SK-N-SH (cell line): Measurements from ENCODE around the gene PPP6R2. TPM values are rescaled to one million over a fixed set of nuclear protein-coding genes. Genes with fewer than 3 reads are reported as not detected.

Source experiments
- CTCF ChIA-PET: fragments of 300-600, 350-600 bp; formaldehyde crosslinking; extraction: SDS; loops from one replicate; lab custom pipeline; 2021; lab: Yijun Ruan, JAX
- POLR2A ChIA-PET: fragments of 350-600 bp; sonication (Branson Sonifier 250); formaldehyde crosslinking; extraction: SDS; loops from one replicate; lab custom pipeline; 2020; ENCODE audit warnings: antibody characterized with exemption, inconsistent platforms; lab: Yijun Ruan, JAX
- DNase-seq: peaks from one replicate; pipeline ENCODE4 v3.0.0; 2012
- H2AFZ ChIP-seq: fragments of 200-600 bp; sonication (generic); 2 replicates; pipeline ENCODE4 v1.8.1; 2016; ENCODE audit warnings: antibody characterized with exemption, mild to moderate bottlenecking, low read depth
- H3F3A ChIP-seq: fragments of 200-600 bp; sonication (generic); replicated peaks from 2 replicates; pipeline ENCODE3; 2016; ENCODE audit warnings: antibody characterized with exemption, mild to moderate bottlenecking; ENCODE audit not compliant: insufficient read depth
- H3K27ac ChIP-seq, 2 experiments: fragments of 200-500 bp in 1 of 2; fragments of 200-600 bp in 1 of 2; sonication (Bioruptor generic) in 1 of 2; sonication (generic), shearing (Covaris generic) in 1 of 2; 2 replicates each; pipeline versions ENCODE4 v1.5.1 to v1.6.1; 2014 to 2016; ENCODE audit warnings: low read depth in 2 of 2, inconsistent platforms in 1 of 2, low read length in 1 of 2, mild to moderate bottlenecking in 1 of 2, mixed read lengths in 1 of 2
- H3K27me3 ChIP-seq: fragments of 200-600 bp; sonication (generic), shearing (Covaris generic); 2 replicates; pipeline ENCODE4 v1.6.1; 2016; ENCODE audit warnings: mixed run types; ENCODE audit not compliant: insufficient read depth
- H3K36me3 ChIP-seq, 2 experiments: fragments of 200-500 bp in 1 of 2; fragments of 200-600 bp in 1 of 2; sonication (Bioruptor generic) in 1 of 2; sonication (generic) in 1 of 2; replicated peaks in 1 of 2; 2 replicates each; pipeline versions ENCODE3 to v1.5.1; 2014 to 2016; ENCODE audit warnings: low read length in 1 of 2, mild to moderate bottlenecking in 1 of 2; ENCODE audit not compliant: insufficient read depth in 2 of 2, control insufficient read depth in 1 of 2
- H3K4me1 ChIP-seq, 2 experiments: fragments of 200-500 bp in 1 of 2; fragments of 200-600 bp in 1 of 2; sonication (Bioruptor generic) in 1 of 2; sonication (generic), shearing (Covaris generic) in 1 of 2; 2 replicates each; pipeline versions ENCODE4 v1.5.1 to v1.6.1; 2014 to 2016; ENCODE audit warnings: low read depth in 1 of 2, low read length in 1 of 2, mixed run types in 1 of 2; ENCODE audit not compliant: insufficient read depth in 2 of 2, control insufficient read depth in 1 of 2
- H3K4me2 ChIP-seq: fragments of 200-600 bp; sonication (generic), shearing (Covaris generic); 2 replicates; pipeline ENCODE4 v1.6.1; 2017; ENCODE audit warnings: mixed run types
- H3K4me3 ChIP-seq, 2 experiments: fragments of 200-500 bp in 1 of 2; fragments of 200-600 bp in 1 of 2; sonication (Bioruptor generic) in 1 of 2; sonication (generic), shearing (Covaris generic) in 1 of 2; 2 replicates each; pipeline versions ENCODE4 v1.5.1 to v1.8.1; 2014 to 2016; ENCODE audit warnings: low read depth in 2 of 2, inconsistent platforms in 1 of 2, low read length in 1 of 2, mild to moderate bottlenecking in 1 of 2, mixed read lengths in 1 of 2, moderate library complexity in 1 of 2
- H3K79me2 ChIP-seq: fragments of 200-600 bp; sonication (generic); 2 replicates; pipeline ENCODE4 v1.8.1; 2017; ENCODE audit warnings: mild to moderate bottlenecking; ENCODE audit not compliant: insufficient read depth
- H3K9ac ChIP-seq: fragments of 200-600 bp; sonication (generic); 2 replicates; pipeline ENCODE4 v1.6.1; 2017; ENCODE audit warnings: mixed run types
- H3K9me2 ChIP-seq: fragments of 200-600 bp; sonication (generic); 2 replicates; pipeline ENCODE4 v1.6.1; 2017; ENCODE audit warnings: mixed run types
- H3K9me3 ChIP-seq: fragments of 200-600 bp; sonication (generic); 2 replicates; pipeline ENCODE4 v1.6.1; 2017; ENCODE audit warnings: mixed run types, mild to moderate bottlenecking, moderate library complexity
- H4K20me1 ChIP-seq: fragments of 200-600 bp; sonication (generic); 2 replicates; pipeline ENCODE4 v1.6.1; 2017; ENCODE audit warnings: mild to moderate bottlenecking, mixed run types; ENCODE audit not compliant: insufficient read depth
- ELF1 ChIP-seq: IDR thresholded peaks from 2 replicates; pipeline ENCODE4 v1.4.0; 2012
- EP300 ChIP-seq, 2 experiments: IDR thresholded peaks; 2 replicates each; pipeline versions ENCODE4 v1.4.0 to v1.6.1; 2012; ENCODE audit warnings: borderline replicate concordance in 1 of 2, low read depth in 1 of 2, low read length in 1 of 2
- EZH2phosphoT487 ChIP-seq: fragments of 200-600 bp; sonication (generic); IDR thresholded peaks from 2 replicates; pipeline ENCODE4 v1.6.1; 2017; ENCODE audit warnings: low read depth, mixed run types, mild to moderate bottlenecking, antibody characterized with exemption, moderate library complexity, borderline replicate concordance
- FOXM1 ChIP-seq: IDR thresholded peaks from 2 replicates; pipeline ENCODE4 v1.4.0; 2012; ENCODE audit warnings: low read depth, mild to moderate bottlenecking
- GABPA ChIP-seq: IDR thresholded peaks from 2 replicates; pipeline ENCODE4 v1.4.0; 2012; ENCODE audit warnings: low read depth, mild to moderate bottlenecking
- IRF3 ChIP-seq: fragments of 150-350 bp; IDR thresholded peaks from 2 replicates; pipeline ENCODE4 v1.6.1; 2016; ENCODE audit warnings: mild to moderate bottlenecking, low read depth, low read length
- MAX ChIP-seq: IDR thresholded peaks from 2 replicates; pipeline ENCODE4 v1.4.0; 2012; ENCODE audit warnings: low read depth
- MEF2A ChIP-seq: IDR thresholded peaks from 2 replicates; pipeline ENCODE4 v1.4.0; 2012; ENCODE audit warnings: low read depth, borderline replicate concordance
- NRF1 ChIP-seq: IDR thresholded peaks from 2 replicates; pipeline ENCODE4 v1.6.1; 2012; ENCODE audit warnings: low read depth, mild to moderate bottlenecking, low read length
- POLR2AphosphoS5 ChIP-seq: IDR thresholded peaks from 2 replicates; pipeline ENCODE4 v1.6.1; 2012; ENCODE audit warnings: low read depth, low read length
- RAD21 ChIP-seq: IDR thresholded peaks from 2 replicates; pipeline ENCODE4 v1.6.1; 2012; ENCODE audit warnings: mild to moderate bottlenecking, low read length
- RCOR1 ChIP-seq: fragments of 150-350 bp; IDR thresholded peaks from 2 replicates; pipeline ENCODE4 v1.6.1; 2017; ENCODE audit warnings: antibody characterized with exemption, low read length
- REST ChIP-seq: IDR thresholded peaks from 2 replicates; pipeline ENCODE4 v1.6.1; 2012; ENCODE audit warnings: mild to moderate bottlenecking, low read depth, low read length, moderate library complexity
- RXRA ChIP-seq: IDR thresholded peaks from 2 replicates; pipeline ENCODE4 v1.4.0; 2012; ENCODE audit warnings: low read depth, mild to moderate bottlenecking, borderline replicate concordance
- TAF1 ChIP-seq: IDR thresholded peaks from 2 replicates; pipeline ENCODE4 v1.6.1; 2012; ENCODE audit warnings: low read depth, mild to moderate bottlenecking, low read length, moderate library complexity, borderline replicate concordance
- TCF12 ChIP-seq: IDR thresholded peaks from 2 replicates; pipeline ENCODE4 v1.4.0; 2012
- TEAD4 ChIP-seq: IDR thresholded peaks from 2 replicates; pipeline ENCODE4 v1.4.0; 2012; ENCODE audit warnings: mild to moderate bottlenecking, borderline replicate concordance; ENCODE audit not compliant: insufficient read depth
- WGBS: methylation state at CpG from one replicate; pipeline ENCODE4 v1.1.6; 2017; ENCODE audit warnings: low lambda C conversion rate; 5-methylcytosine and 5-hydroxymethylcytosine counted together
- polyA plus RNA-seq, 3 experiments: library from polyadenylated mRNA; depleted of rRNA; stranded (reverse); fragments of >200 nt; gene quantifications; 2 replicates each; pipeline ENCODE4 v1.2.3, GENCODE V29; 2012
- TF ChIP-seq, protein P1 (sequence below): IDR thresholded peaks from 2 replicates; pipeline ENCODE4 v1.4.0; 2012; ENCODE audit warnings: low read depth, borderline replicate concordance

Gene PPP6R2
- polyA plus RNA-seq, 1 of the 3 experiments (the other 2 are of a cell fraction): 45.7 TPM

DNA sequence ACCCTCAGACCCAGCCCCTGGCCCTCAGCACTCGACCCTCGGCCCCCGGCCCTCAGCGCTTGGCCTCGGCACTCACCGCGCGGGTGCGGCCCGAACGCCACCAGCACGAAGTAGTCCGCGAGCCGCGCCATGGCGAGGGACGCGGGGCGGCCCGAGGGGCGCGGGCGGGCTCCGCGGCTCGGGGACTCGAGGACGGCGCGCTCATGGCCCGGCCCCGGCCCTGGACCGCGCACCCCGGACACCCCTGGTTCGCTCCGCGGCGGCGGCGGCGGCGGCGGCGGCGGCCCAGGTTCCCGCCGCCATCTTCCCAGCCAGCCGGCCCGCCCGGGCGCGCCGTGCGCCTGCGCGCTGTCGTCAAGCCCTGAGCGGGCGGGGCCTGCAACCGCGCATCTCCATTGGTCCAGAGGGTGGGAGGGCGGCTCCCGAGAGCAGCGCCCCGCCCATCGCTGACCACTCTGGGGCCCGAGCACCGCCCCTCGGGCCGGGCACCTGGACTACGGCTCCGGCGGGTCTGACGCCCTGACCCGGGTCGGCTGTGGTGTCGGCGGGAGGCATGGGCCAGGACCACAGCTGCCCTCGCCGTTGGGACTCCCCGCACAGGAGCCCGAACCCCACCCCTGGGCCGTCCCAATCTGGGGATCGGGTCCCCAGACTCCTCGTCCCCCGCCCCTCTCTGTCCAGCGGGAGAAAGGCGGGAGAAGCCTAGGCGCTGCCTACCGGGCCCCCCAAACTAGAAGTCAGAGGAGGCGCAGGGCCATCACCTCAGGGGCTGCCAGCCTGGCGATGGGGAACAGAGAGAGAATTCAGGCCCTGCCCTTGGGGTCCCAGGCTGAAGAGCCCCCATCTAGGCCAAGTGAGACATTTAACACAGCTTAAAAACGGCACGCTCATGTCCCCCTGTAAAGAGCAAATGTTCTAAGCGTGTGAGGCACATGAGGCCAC lies 131.9 kb downstream of the PPP6R2 start, which contains the start of gene SBF1 (continued):
- TF ChIP-seq POLR2AphosphoS5: peak; percentile 79
- no peak for TF ChIP-seq TEAD4
- no peak for TF ChIP-seq MEF2A
- TF ChIP-seq ELF1: no peak
- peak; percentile 87 for TF ChIP-seq NRF1
- no peak for TF ChIP-seq GABPA
- TF ChIP-seq REST: no peak
- no peak for TF ChIP-seq EP300 (IDR thresholded peaks at IDR 0.05; ENCODE audit: borderline replicate concordance in 1 of 2, low read depth in 1 of 2, low read length in 1 of 2)
- TF ChIP-seq FOXM1: no peak
- TF ChIP-seq TCF12: no peak
- TF ChIP-seq MAX: no peak; the same call in 1 of the 2 replicates

DNA sequence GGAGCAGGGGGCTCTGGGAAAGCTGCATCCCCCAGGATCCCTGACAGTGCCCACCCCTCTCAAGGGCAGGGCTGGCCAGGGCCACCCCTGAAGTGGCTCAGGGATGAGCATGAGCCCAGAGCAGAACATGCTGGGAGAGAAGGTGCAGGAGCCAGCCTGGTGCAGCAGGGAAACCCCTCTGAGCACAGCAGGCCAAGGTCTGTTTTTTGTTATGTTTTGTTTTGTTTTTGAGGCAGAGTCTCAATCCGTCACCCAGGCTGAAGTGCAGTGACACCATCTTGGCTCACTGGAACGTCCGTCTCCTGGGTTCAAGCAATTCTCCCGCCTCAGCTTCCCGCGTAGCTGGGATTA lies 132.5 kb downstream of the PPP6R2 start:
- Histone ChIP-seq H3K4me3 (peak overlapping the region; percentile 62 to 77; a peak in 2 of 4 replicates), H2AFZ (peak overlapping the region; percentile 92; the same call in 1 of the 2 replicates), H3K36me3 (peaks cover 0 to 2% of the 10 kb centered on the region in 2 experiments), H3K9me3 (no peaks in the 10 kb centered on the region)
- POLR2A ChIA-PET: no interaction called here
- TF ChIP-seq RAD21 (no peak), RCOR1 (no peak), GABPA (no peak), REST (no peak), EZH2phosphoT487 (no peak), ELF1 (no peak), RXRA (no peak), TAF1 (no peak), IRF3 (no peak), TEAD4 (no peak), POLR2AphosphoS5 (no peak), EP300 (IDR thresholded peaks at IDR 0.05; ENCODE audit: borderline replicate concordance in 1 of 2, low read depth in 1 of 2, low read length in 1 of 2) (no peak)
- TF ChIP-seq, protein P1, sequence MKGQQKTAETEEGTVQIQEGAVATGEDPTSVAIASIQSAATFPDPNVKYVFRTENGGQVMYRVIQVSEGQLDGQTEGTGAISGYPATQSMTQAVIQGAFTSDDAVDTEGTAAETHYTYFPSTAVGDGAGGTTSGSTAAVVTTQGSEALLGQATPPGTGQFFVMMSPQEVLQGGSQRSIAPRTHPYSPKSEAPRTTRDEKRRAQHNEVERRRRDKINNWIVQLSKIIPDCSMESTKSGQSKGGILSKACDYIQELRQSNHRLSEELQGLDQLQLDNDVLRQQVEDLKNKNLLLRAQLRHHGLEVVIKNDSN: no peak
- TF ChIP-seq, all 33 proteins: peak for 0
- H3K79me2 ChIP-seq: peaks cover 37% of the 10 kb centered on the region
- H3K27ac ChIP-seq: no peak overlapping the region
- peaks cover 0 to 39% of the 10 kb centered on the region in 2 experiments; a peak in 2 of 4 replicates for H3K4me1 ChIP-seq
- 97% methylated on average over 6 of the region's 6 CpGs for WGBS
- H3K9ac ChIP-seq: 0 out of 2 replicates have a peak overlapping the region, but pooled peaks have one; percentile 76
- CTCF ChIA-PET: interaction anchor here (0.6 to 5.1 kb wide), 4 partner anchors 10 to 48 kb away, joined by 3 to 24 read pairs (median 3); no protein-coding TSS in a partner anchor
- peaks cover 5% of the 10 kb centered on the region; the same call in 1 of the 2 replicates for H3K27me3 ChIP-seq
- peaks cover 36% of the 10 kb centered on the region for H4K20me1 ChIP-seq
- DNase-seq: no peak
- H3K4me2 ChIP-seq: peak overlapping the region; percentile 90
- H3F3A ChIP-seq: no peaks in the 10 kb centered on the region
- no peaks in the 10 kb centered on the region for H3K9me2 ChIP-seq
